ENCODE results near the gene CABCOCO1. TPM values are rescaled to one million over a fixed set of nuclear protein-coding genes. Genes with fewer than 3 reads are reported as not detected.

Gene CABCOCO1
- total and polyA plus RNA-seq, 10 of the 15 experiments (the other 5 are each of a cell fraction or from before 2014, with no cell fraction given), result not detected

- no peak for TF ChIP-seq ZNF592 (IDR thresholded peaks at IDR 0.05)
Observed at GRCh38 chr10:61642676-61643075, 20.1 kb upstream of the CABCOCO1 start (continued).

GRCh38 chr10:61643316-61643751 is 19.4 kb upstream of the CABCOCO1 start:
- H3K9me3 ChIP-seq (replicated peaks; ENCODE audit: control insufficient read depth, insufficient read depth, low read length), result no peaks in the 10 kb centered on the region
- ATAC-seq, result no peak
- H3K4me1 ChIP-seq (ENCODE audit: control insufficient read depth, insufficient read depth, low read length), result no peaks in the 10 kb centered on the region
- no peak for FAIRE-seq
- H3K27ac ChIP-seq (ENCODE audit: control insufficient read depth, insufficient read depth), result no peak overlapping the region
- in situ Hi-C loops (cut with MboI), result no loop called here
- ChIA-PET RAD21 (ENCODE audit: unreplicated experiment) (no interaction called here), SMC1A (ENCODE audit: uncharacterized antibody, unreplicated experiment) (interaction anchor here (0.8 to 1.4 kb wide), 3 partner anchors 10 to 138 kb away, joined by 4 read pairs; no protein-coding TSS in a partner anchor), CTCF (interaction anchor here (0.7 to 0.9 kb wide), 2 partner anchors 26 to 52 kb away, joined by 3 read pairs; no protein-coding TSS in a partner anchor), POLR2A (no interaction called here)
- no TSS peak for BruUV-seq (replicated peaks)
- H3K27me3 ChIP-seq (replicated peaks in 1 of 2; ENCODE audit: control insufficient read depth in 2 of 2, insufficient read depth in 2 of 2, low read length in 1 of 2), result no peaks in the 10 kb centered on the region
- no peak overlapping the region for H2AFZ ChIP-seq (ENCODE audit: control insufficient read depth, low read depth, low read length)
- no peak overlapping the region for H3K9ac ChIP-seq (ENCODE audit: control insufficient read depth, insufficient read depth, low read length)
- intact Hi-C loops (cut with micrococcal nuclease; ENCODE audit: unreplicated experiment), result no loop called here
- H3K36me3 ChIP-seq (ENCODE audit: control insufficient read depth in 2 of 2, insufficient read depth in 2 of 2, low read length in 1 of 2), result no peaks in the 10 kb centered on the region
- H4K20me1 ChIP-seq (ENCODE audit: control insufficient read depth, insufficient read depth), result no peaks in the 10 kb centered on the region
- no peaks in the 10 kb centered on the region for H3K79me2 ChIP-seq (ENCODE audit: control insufficient read depth, insufficient read depth, low read length)
- H3K4me2 ChIP-seq (ENCODE audit: control insufficient read depth, insufficient read depth), result no peak overlapping the region
- H3K4me3 ChIP-seq, result no peak overlapping the region
- 5% methylated on average over 1 of the region's 1 CpG for WGBS (ENCODE audit: insufficient coverage, insufficient replicate concordance, low lambda C conversion rate, missing lambda C conversion rate)
- no peak for DNase-seq (ENCODE audit: low read depth, low spot score)
- TF ChIP-seq CHD1 (IDR thresholded peaks at IDR 0.05; ENCODE audit: low read depth, low read length) (no peak), MTA3 (IDR thresholded peaks at IDR 0.05; ENCODE audit: borderline replicate concordance, low read length) (no peak), ZNF384 (IDR thresholded peaks at IDR 0.05; ENCODE audit: borderline replicate concordance, low read depth, low read length) (no peak), CEBPZ (IDR thresholded peaks at IDR 0.05; ENCODE audit: low read depth, low read length) (no peak), ZNF622 (IDR thresholded peaks at IDR 0.05) (no peak), ZNF687 (IDR thresholded peaks at IDR 0.05) (no peak), SRF (IDR thresholded peaks at IDR 0.05; ENCODE audit: low read depth in 2 of 2, low read length in 2 of 2) (no peak), PKNOX1 (IDR thresholded peaks at IDR 0.05) (no peak)
